Left ventricle myocardium inferior (tissue), 1 donor: ENCODE measurements around the gene PCDHGA1. TPM values are rescaled to one million over a fixed set of nuclear protein-coding genes. Genes with fewer than 3 reads are reported as not detected.
"Not testable (repeated sequence)": the region's sequence is repeated elsewhere in the genome, so short reads cannot be mapped to it uniquely, and the experiment has no call there.

Experiments used
- DNase-seq: peaks from one replicate; pipeline ENCODE4 v3.0.0-alpha.2; 2020
- H3K27ac ChIP-seq: fragments of 200-600 bp; replicated peaks from 2 replicates; pipeline ENCODE4 v1.8.0; 2021
- H3K27me3 ChIP-seq: fragments of 200-600 bp; 2 replicates; pipeline ENCODE4 v1.8.0; 2021; ENCODE audit warnings: low read depth
- H3K36me3 ChIP-seq: fragments of 200-600 bp; 2 replicates; pipeline ENCODE4 v1.8.0; 2021
- H3K4me1 ChIP-seq: fragments of 200-600 bp; 2 replicates; pipeline ENCODE4 v1.8.0; 2021
- H3K4me3 ChIP-seq: fragments of 200-600 bp; 2 replicates; pipeline ENCODE4 v1.8.0; 2021; ENCODE audit warnings: mild to moderate bottlenecking, moderate library complexity
- H3K9me3 ChIP-seq: fragments of 200-600 bp; replicated peaks from 2 replicates; pipeline ENCODE4 v1.8.0; 2021
- intact Hi-C: fragments of 100-400 bp; cut with micrococcal nuclease; formaldehyde crosslinking; loops from one replicate; pipeline ENCODE4 v1.11.0; 2022
- total RNA-seq: library from RNA; stranded (reverse); fragmentation: NEBNext Ultra II Directional; extraction: Animal tissue kit (Norgen Biotek cat#: 25700); gene quantifications from one replicate; pipeline ENCODE4 v1.2.1, GENCODE V29; 2021
- TF ChIP-seq, protein P1 (sequence below): fragments of 200-600 bp; IDR thresholded peaks from 2 replicates; pipeline ENCODE4 v1.8.0; 2021; ENCODE audit warnings: antibody characterized with exemption, mild to moderate bottlenecking, borderline replicate concordance
- donor health status: DM: no; HTN: yes; CAD: no; lungs with severe emphysema.

The PCDHGA1 gene
- total RNA-seq, 1 donor from 2014 or later, result 3.1 TPM

DNA sequence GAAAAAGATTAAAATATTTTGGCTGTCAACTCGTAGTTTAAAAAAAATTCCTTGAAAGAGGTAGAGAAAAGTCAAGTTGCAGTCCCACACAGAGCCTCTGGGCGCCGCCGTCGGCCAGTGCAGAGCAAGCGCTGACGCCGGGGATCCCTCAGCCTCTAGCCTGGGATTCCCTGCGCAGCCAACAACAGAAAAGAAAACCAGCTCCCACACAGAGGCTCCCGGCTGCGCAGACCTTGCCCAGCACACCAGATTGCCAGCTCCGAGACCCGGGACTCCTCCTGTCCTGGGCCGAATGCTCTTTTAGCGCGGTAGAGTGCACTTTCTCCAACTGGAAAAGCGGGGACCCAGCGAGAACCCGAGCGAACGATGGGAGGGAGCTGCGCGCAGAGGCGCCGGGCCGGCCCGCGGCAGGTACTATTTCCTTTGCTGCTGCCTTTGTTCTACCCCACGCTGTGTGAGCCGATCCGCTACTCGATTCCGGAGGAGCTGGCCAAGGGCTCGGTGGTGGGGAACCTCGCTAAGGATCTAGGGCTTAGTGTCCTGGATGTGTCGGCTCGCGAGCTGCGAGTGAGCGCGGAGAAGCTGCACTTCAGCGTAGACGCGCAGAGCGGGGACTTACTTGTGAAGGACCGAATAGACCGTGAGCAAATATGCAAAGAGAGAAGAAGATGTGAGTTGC, 87.3 kb downstream of the PCDHGA1 start, which contains the start of gene PCDHGB7:
Gene PCDHGB7 (plus strand): TSS at position 184 of the 679 bp plus-strand sequence. CDS start 183 bp downstream, at position 367.
- Histone ChIP-seq H3K36me3 (peaks cover 49% of the 10 kb centered on the region), H3K9me3 (peaks cover 99% of the 10 kb centered on the region), H3K27ac (peak within 1 kb of the TSS; percentile 79), H3K4me1 (peaks cover 53% of the 10 kb centered on the region), H3K4me3 (peak within 1 kb of the TSS; percentile 66)
- peak; percentile 81 for DNase-seq
- intact Hi-C loops, result loop anchor here (10.0 kb wide), 1 partner anchor 137 kb away; no protein-coding TSS in a partner anchor
- TF ChIP-seq, protein P1, sequence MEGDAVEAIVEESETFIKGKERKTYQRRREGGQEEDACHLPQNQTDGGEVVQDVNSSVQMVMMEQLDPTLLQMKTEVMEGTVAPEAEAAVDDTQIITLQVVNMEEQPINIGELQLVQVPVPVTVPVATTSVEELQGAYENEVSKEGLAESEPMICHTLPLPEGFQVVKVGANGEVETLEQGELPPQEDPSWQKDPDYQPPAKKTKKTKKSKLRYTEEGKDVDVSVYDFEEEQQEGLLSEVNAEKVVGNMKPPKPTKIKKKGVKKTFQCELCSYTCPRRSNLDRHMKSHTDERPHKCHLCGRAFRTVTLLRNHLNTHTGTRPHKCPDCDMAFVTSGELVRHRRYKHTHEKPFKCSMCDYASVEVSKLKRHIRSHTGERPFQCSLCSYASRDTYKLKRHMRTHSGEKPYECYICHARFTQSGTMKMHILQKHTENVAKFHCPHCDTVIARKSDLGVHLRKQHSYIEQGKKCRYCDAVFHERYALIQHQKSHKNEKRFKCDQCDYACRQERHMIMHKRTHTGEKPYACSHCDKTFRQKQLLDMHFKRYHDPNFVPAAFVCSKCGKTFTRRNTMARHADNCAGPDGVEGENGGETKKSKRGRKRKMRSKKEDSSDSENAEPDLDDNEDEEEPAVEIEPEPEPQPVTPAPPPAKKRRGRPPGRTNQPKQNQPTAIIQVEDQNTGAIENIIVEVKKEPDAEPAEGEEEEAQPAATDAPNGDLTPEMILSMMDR, result peak; percentile 85
- H3K27me3 ChIP-seq, result not testable (repeated sequence)

- peaks cover 48% of the 10 kb centered on the region for H3K4me1 ChIP-seq
- H3K9me3 ChIP-seq, result peaks cover 99% of the 10 kb centered on the region
- intact Hi-C loops, result loop anchor here (10.0 kb wide), 1 partner anchor 136 kb away; no protein-coding TSS in a partner anchor
- H3K27me3 ChIP-seq, result no peaks in the 10 kb centered on the region
- no peak overlapping the region for H3K4me3 ChIP-seq
- TF ChIP-seq, protein P1, result no peak
- H3K27ac ChIP-seq, result no peak overlapping the region
- no peak for DNase-seq
- H3K36me3 ChIP-seq, result peaks cover 44% of the 10 kb centered on the region
These were observed 89.0 kb downstream of the PCDHGA1 start for GRCh38 chr5:141419074-141419880.

DNA sequence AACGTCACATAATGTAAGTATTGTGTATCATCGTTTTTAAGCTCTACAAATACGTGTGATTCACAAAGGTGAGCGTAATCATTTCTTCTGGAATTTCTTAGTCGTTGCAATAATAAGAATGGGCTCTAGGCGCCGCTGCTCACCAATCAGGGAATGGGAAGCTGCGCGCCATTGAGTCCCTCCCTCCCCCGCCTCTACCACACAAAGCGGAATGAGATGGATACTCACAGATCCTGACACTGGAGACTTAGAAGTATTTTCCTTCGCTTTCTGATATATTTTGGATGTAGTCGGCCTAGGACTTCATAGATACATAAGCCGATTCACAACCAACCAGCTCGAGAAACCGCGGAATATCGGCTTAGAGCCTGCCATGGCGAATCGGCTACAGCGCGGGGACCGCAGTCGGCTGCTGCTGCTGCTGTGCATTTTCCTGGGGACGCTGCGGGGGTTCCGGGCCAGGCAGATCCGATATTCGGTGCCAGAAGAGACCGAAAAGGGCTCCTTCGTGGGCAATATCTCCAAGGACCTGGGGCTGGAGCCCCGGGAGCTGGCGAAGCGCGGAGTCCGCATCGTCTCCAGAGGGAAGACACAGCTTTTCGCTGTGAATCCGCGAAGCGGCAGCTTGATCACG, 90.7 kb downstream of the PCDHGA1 start, which contains the start of gene PCDHGA11:
Gene PCDHGA11 (plus strand): TSS at position 197 of the 634 bp plus-strand sequence. CDS start 177 bp downstream, at position 374.
- TF ChIP-seq, protein P1, result peak; percentile 64
- H3K27ac ChIP-seq, result no peak within 1 kb of the TSS
- DNase-seq, result no peak
- peaks cover 61% of the 10 kb centered on the region for H3K36me3 ChIP-seq
- no peaks in the 10 kb centered on the region for H3K27me3 ChIP-seq
- peak within 1 kb of the TSS; percentile 57 for H3K4me3 ChIP-seq
- H3K9me3 ChIP-seq, result peaks cover 99% of the 10 kb centered on the region
- peaks cover 58% of the 10 kb centered on the region for H3K4me1 ChIP-seq
- intact Hi-C loops, result no loop called here

DNA sequence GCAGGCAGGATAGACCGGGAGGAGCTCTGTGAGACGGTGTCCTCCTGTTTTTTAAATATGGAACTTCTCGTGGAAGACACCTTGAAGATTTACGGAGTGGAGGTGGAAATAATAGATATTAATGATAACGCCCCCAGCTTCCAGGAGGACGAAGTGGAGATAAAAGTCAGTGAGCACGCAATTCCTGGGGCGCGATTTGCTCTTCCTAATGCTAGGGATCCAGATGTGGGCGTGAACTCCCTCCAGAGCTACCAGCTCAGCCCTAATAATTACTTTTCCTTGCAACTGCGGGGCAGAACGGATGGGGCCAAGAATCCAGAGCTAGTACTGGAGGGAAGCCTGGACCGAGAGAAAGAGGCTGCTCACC, 91.2 kb downstream of the PCDHGA1 start:
- H3K27ac ChIP-seq, result no peak overlapping the region

More for the DNA sequence above, 91.2 kb downstream of the PCDHGA1 start:
- TF ChIP-seq, protein P1, result no peak
- H3K4me1 ChIP-seq, result peaks cover 58% of the 10 kb centered on the region
- no peaks in the 10 kb centered on the region for H3K27me3 ChIP-seq
- H3K9me3 ChIP-seq, result peaks cover 99% of the 10 kb centered on the region
- H3K4me3 ChIP-seq, result peak overlapping the region; percentile 57
- peaks cover 66% of the 10 kb centered on the region for H3K36me3 ChIP-seq
- intact Hi-C loops, result no loop called here
- no peak for DNase-seq
